Superior temporal gyrus (tissue), 1 donor: Measurements from ENCODE around the gene ALDH16A1.

Source experiments
- DNase-seq: peaks from one replicate; pipeline ENCODE4 v3.0.0-alpha.2; 2016; ENCODE audit errors: extremely low spot score

The ALDH16A1 gene

DNA sequence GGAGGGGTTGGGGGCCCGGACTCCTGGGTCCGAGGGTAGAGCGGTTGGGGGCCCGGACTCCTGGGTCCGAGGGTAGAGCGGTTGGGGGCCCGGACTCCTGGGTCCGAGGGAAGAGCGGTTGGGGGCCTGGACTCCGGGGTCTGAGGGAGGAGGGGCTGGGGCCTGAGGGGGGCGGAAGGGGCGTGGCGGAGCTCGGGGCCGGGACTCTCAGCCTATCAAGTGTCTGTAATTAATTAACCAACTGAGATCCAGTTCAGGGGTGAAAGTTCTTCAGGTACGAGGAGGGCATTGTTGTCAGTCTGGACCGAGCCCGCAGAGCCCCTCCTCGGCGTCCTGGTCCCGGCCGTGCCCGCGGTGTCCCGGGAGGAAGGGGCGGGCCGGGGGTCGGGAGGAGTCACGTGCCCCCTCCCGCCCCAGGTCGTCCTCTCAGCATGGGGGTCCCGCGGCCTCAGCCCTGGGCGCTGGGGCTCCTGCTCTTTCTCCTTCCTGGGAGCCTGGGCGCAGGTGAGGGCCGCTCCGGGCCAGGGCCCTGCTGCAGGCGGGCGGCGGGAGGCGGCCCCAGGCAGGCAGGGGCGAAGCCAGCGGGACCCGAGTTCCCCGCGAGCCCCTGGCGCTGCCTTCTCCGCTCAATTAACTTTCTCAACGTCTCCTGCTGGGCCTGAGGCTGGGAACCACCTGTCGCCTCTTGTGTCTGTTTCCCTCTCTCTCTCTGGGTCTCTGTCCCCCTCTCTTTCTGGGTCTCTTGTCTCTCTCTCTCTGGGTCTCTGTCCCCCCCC, 60.1 kb downstream of the ALDH16A1 start:
- no peak for DNase-seq

DNA sequence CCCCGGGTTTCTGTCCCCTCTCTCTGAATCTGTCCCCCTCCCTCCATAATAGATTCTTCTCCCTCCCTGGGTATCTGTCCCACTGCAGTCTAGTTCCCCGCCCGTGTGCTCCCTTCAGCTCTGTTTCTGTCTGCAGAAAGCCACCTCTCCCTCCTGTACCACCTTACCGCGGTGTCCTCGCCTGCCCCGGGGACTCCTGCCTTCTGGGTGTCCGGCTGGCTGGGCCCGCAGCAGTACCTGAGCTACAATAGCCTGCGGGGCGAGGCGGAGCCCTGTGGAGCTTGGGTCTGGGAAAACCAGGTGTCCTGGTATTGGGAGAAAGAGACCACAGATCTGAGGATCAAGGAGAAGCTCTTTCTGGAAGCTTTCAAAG, 60.7 kb downstream of the ALDH16A1 start:
- no peak for DNase-seq

DNA sequence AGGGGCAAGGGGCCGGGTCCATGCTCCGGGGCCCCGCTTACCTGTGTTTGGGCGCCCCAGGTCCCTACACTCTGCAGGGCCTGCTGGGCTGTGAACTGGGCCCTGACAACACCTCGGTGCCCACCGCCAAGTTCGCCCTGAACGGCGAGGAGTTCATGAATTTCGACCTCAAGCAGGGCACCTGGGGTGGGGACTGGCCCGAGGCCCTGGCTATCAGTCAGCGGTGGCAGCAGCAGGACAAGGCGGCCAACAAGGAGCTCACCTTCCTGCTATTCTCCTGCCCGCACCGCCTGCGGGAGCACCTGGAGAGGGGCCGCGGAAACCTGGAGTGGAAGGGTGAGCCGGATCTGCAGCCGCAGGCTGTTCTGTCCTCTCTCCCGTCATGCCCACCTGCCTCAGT, 61.1 kb downstream of the ALDH16A1 start:
- DNase-seq, result no peak

DNA sequence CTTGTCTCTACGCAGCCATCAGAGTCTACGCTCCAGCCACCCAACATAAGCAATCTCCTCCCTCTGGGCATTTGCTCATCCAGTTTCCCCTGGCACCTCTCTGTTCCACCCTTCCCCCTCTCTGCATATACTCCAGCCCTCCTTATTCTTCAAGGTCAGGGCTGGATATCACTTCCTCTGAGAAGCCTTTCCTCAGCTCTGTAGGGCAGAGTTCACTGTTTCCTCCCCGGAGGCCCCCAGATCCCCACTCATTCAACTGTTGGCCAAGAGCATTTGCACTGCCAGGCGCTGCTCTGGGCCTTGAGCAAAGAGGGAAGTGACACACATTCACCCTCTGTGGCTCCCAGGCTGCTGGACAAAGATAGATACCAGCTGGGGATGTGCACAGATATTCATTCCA, 62.7 kb downstream of the ALDH16A1 start:
- DNase-seq, result no peak

DNA sequence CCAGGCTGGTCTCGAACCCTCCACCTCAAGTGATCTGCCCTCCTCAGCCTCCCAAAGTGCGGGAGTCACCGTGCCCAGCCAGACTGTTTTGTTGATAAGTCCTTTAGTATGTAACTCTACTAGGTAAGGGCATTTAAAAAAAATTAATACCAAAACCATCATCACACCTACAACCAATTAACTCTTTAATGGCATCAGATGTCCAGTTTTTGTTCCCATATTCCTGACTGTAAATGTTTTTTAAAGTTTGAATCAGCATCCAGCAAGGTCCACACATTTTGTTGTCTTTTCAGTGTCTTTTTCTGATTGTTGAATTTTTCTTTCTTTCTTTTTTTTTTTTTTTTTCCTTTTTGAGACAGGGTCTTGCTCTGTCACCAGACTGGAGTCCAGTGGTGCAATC, 65.0 kb downstream of the ALDH16A1 start:
- no peak for DNase-seq
